Aorta (tissue), 5 donors: ENCODE measurements around the gene GALNT10. TPM values are rescaled to one million over a fixed set of nuclear protein-coding genes. Genes with fewer than 3 reads are reported as not detected.
A peak's percentile ranks its signal among the peaks of the same experiment; 100 is the strongest.
"Not testable (repeated sequence)": the region's sequence is repeated elsewhere in the genome, so short reads cannot be mapped to it uniquely, and the experiment has no call there.

Experiments
- ATAC-seq: fragments of 200-7000 bp; cut with Tn5 transposase; one replicate; pipeline ENCODE4 v1.9.1; 2022; ENCODE audit warnings: moderate library complexity; ENCODE audit not compliant: low FRiP score
- DNase-seq, 2 donors: peaks; one replicate each; pipeline ENCODE4 v3.0.0-alpha.2; 2020
- H3K27ac ChIP-seq, 2 donors: one replicate each; pipeline ENCODE4 v1.5.1; 2013; ENCODE audit warnings: low read length in 2 of 2, mild to moderate bottlenecking in 2 of 2, moderate library complexity in 2 of 2, control low read depth in 1 of 2, inconsistent platforms in 1 of 2, low read depth in 1 of 2
- H3K27me3 ChIP-seq, 2 donors: one replicate each; pipeline ENCODE4 v1.6.1; 2013; ENCODE audit warnings: control low read depth in 1 of 2, low read length in 1 of 2, mild to moderate bottlenecking in 1 of 2, moderate library complexity in 1 of 2; ENCODE audit not compliant: insufficient read depth in 2 of 2, control insufficient read depth in 1 of 2
- H3K36me3 ChIP-seq, 2 donors: one replicate each; pipeline ENCODE4 v1.6.1; 2013; ENCODE audit warnings: control low read depth in 1 of 2, low read length in 1 of 2, mild to moderate bottlenecking in 1 of 2; ENCODE audit not compliant: insufficient read depth in 2 of 2, control insufficient read depth in 1 of 2
- H3K4me1 ChIP-seq, 2 donors: one replicate each; pipeline ENCODE4 v1.6.1; 2013; ENCODE audit warnings: low read length in 2 of 2, control low read depth in 1 of 2, mild to moderate bottlenecking in 1 of 2, moderate library complexity in 1 of 2; ENCODE audit not compliant: insufficient read depth in 2 of 2, control insufficient read depth in 1 of 2
- H3K4me3 ChIP-seq, 2 donors: one replicate each; pipeline ENCODE4 v1.5.1; 2013; ENCODE audit warnings: low read length in 2 of 2, control low read depth in 1 of 2, mild to moderate bottlenecking in 1 of 2
- H3K9me3 ChIP-seq: one replicate; pipeline ENCODE4 v1.6.1; 2013; ENCODE audit warnings: mild to moderate bottlenecking, low read length; ENCODE audit not compliant: control insufficient read depth
- WGBS, 2 donors: extraction: QIAGEN DNeasy Blood & Tissue Kit; methylation state at CpG; one replicate each; pipeline ENCODE4 v1.1.7; 2013; 5-methylcytosine and 5-hydroxymethylcytosine counted together
- intact Hi-C, 2 donors: fragments of 100-400 bp; cut with DNase I; formaldehyde crosslinking; loops; one replicate each; pipeline versions ENCODE4 v1.14.2 to v1.15.0; 2022
- long read RNA-seq, 2 donors: library from polyadenylated mRNA; unstranded; transcript quantifications; one replicate each; pipeline ENCODE4 v2.0.0, GENCODE V29; 2020 to 2021
- polyA plus RNA-seq, 2 donors: library from polyadenylated mRNA; stranded (reverse); fragments of 200-250 nt; gene quantifications; one replicate each; pipeline ENCODE4 v1.2.3, GENCODE V29; 2013
- total RNA-seq, 2 donors: library from RNA; stranded (reverse); fragmentation: NEBNext Ultra II Directional; extraction: Animal tissue kit (Norgen Biotek cat#: 25700); gene quantifications; one replicate each; pipeline ENCODE4 v1.2.1, GENCODE V29; 2021
- donor health status: healthy with polysubstance abuse.
- donor health status: Bipolar disorder and iron deficiency.
- donor health status: DM: no; HTN: no; CAD: no.
- donor health status: DM: no; HTN: no; CAD: no.
- donor health status: DM: yes; HTN: yes; CAD: no.

The GALNT10 gene
- total RNA-seq (10 to 100 TPM; 42.9 to 44.2 TPM), polyA plus RNA-seq (10 to 100 TPM in 1 of 2 donors, 1 to 10 TPM in 1; 9.1 to 10.4 TPM)
- long read RNA-seq, donor 1, full-length matches to known transcripts = 1 of 51 reads
- long read RNA-seq, donor 1, partial matches to known transcripts = 14 of 51 reads
- long read RNA-seq, donor 1, other reads (novel, unspliced or antisense) = 36 of 51 reads
- long read RNA-seq, donor 2, full-length matches to known transcripts = 4 of 36 reads
- long read RNA-seq, donor 2, partial matches to known transcripts = 2 of 36 reads
- long read RNA-seq, donor 2, other reads (novel, unspliced or antisense) = 30 of 36 reads

- H3K4me3 ChIP-seq = peak within 1 kb of the TSS; percentile 53 to 69
- DNase-seq = peak in 1 of 2 donors; percentile 81
- peaks cover 0 to 3% of the 10 kb centered on the region in 2 donors for H3K4me1 ChIP-seq
- WGBS, 2 donors = 1 to 3% methylated on average over 55 to 84 of the region's 84 CpGs
- no peaks in the 10 kb centered on the region for H3K9me3 ChIP-seq
- H3K27me3 ChIP-seq = no peaks in the 10 kb centered on the region
- H3K36me3 ChIP-seq = no peaks in the 10 kb centered on the region
- intact Hi-C loops = loop anchor here (2.0 to 10.0 kb wide), 5 partner anchors 30 to 214 kb away; no protein-coding TSS in a partner anchor
- ATAC-seq = peak; percentile 58
- H3K27ac ChIP-seq = peak within 1 kb of the TSS; percentile 7 to 58
Measured at GRCh38 chr5:154190595-154191304, at the start of gene GALNT10. Gene GALNT10, plus strand, starts transcription at chr5:154190733. Its CDS starts 134 bp downstream, at chr5:154190867.

DNA sequence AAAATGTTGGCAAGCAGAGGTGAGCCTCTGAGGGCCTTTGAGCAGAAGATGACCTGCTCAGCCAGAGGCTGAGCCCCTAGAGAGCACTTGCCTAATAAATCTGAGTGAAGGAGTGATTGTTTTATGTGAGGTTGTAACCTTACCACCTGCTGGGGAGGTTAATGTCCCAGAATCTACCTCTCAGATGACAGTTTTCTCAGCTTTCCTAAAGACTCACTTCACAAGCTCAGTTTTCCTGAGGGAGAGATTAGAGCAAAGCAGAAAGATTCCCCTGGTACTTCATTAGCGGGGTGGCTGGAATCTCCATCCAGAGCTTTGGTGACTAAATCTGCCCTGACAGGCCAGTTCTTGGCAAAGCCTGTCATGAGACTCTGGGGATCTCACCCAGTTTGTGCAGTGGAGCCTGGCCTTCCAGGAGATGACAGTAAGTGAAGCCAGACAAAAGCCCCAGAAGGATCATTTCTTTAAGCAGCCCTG lies 48.8 kb upstream of the GALNT10 start:
- Histone ChIP-seq H3K36me3 (no peaks in the 10 kb centered on the region), H3K4me1 (no peaks in the 10 kb centered on the region), H3K27me3 (no peaks in the 10 kb centered on the region), H3K4me3 (no peak overlapping the region), H3K9me3 (no peaks in the 10 kb centered on the region), H3K27ac (no peak overlapping the region)
- intact Hi-C loops = no loop called here
- ATAC-seq (no peak), DNase-seq (no peak)
- 62 to 80% methylated on average over 1 of the region's 1 CpG for WGBS, 2 donors

DNA sequence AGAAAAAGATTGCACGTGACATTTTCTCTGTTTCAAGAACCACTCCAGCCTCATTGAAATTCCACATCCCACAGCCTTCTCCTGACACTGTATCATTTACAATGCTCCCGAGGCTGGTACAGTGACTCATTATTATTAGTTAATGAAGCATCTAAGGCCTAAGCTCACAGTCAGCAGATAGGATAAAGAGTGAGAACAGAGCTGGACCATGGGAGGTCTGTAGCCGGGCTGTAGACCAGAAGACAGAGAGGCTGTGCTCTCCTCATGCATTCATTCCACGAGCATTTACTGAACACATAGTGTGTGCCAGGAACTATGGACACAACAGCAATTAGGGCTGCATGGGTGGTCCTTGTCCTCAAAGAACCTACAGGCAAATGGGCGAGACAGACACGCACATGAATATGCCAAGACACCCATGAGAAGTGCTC lies 47.3 kb upstream of the GALNT10 start:
- DNase-seq (no peak), ATAC-seq (no peak)
- no peak overlapping the region for H3K27ac ChIP-seq
- 95% methylated on average over 6 of the region's 6 CpGs for WGBS, 2 donors
- intact Hi-C loops = no loop called here
- H3K27me3 ChIP-seq = no peaks in the 10 kb centered on the region
- H3K9me3 ChIP-seq = no peaks in the 10 kb centered on the region
- H3K36me3 ChIP-seq = no peaks in the 10 kb centered on the region
- H3K4me1 ChIP-seq = no peaks in the 10 kb centered on the region
- no peak overlapping the region for H3K4me3 ChIP-seq

GRCh38 chr5:154145268-154145667 lies 45.3 kb upstream of the GALNT10 start:
- no peak for ATAC-seq
- 86 to 93% methylated on average over 4 of the region's 4 CpGs for WGBS, 2 donors
- H3K36me3 ChIP-seq = no peaks in the 10 kb centered on the region
- no peak for DNase-seq
- no peaks in the 10 kb centered on the region for H3K9me3 ChIP-seq
- H3K4me3 ChIP-seq = no peak overlapping the region
- no peak overlapping the region for H3K27ac ChIP-seq
- no peaks in the 10 kb centered on the region for H3K27me3 ChIP-seq
- intact Hi-C loops = no loop called here
- no peaks in the 10 kb centered on the region for H3K4me1 ChIP-seq

DNA sequence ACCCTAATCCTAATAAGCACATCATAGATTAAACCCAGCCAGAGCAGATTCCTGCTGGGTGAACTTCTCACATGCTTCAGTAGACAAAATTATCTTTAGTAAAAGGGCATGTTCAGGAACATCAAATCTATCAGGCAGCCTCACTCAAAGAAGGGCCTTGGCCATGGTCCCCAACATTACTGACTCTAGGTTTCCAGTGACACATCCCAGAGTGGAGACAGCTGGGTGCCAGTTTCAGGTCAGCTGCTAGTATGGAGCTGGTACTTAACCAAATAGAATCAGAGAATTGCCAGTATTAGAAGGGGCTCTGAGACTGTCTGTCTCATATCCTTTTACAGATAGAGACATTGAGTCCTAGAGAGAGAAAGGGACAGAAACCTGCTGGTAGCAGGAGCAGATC lies 44.1 kb upstream of the GALNT10 start:
- no peak overlapping the region for H3K4me3 ChIP-seq
- intact Hi-C loops = no loop called here
- H3K9me3 ChIP-seq = no peaks in the 10 kb centered on the region
- H3K27me3 ChIP-seq = no peaks in the 10 kb centered on the region
- no peak for DNase-seq
- no peaks in the 10 kb centered on the region for H3K36me3 ChIP-seq
- H3K27ac ChIP-seq = no peak overlapping the region
- ATAC-seq = no peak
- no peaks in the 10 kb centered on the region for H3K4me1 ChIP-seq

DNA sequence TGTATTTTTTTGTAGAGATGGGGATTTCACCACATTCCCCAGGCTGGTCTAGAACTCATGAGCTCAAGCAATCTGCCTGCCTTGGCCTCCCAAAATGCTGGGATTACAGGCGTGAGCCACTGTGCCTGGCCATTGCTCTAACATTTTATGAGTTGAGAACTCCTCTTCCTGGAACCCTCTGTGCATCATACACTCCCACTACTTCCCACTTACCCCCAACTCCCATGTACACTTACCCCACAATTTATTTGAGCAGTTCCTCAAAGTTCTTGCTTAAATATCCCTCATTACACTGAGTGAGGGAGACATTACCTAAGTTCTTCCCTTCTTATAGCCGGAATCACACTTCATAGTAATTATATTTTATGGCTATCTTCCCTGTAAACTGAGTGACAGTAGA lies 42.9 kb upstream of the GALNT10 start:
- ATAC-seq (no peak), DNase-seq (no peak)
- Histone ChIP-seq H3K4me1 (no peaks in the 10 kb centered on the region), H3K9me3 (no peaks in the 10 kb centered on the region), H3K4me3 (no peak overlapping the region), H3K27ac (no peak overlapping the region), H3K27me3 (no peaks in the 10 kb centered on the region), H3K36me3 (no peaks in the 10 kb centered on the region)
- WGBS, 2 donors = 97 to 98% methylated on average over 2 of the region's 2 CpGs
- intact Hi-C loops = no loop called here

DNA sequence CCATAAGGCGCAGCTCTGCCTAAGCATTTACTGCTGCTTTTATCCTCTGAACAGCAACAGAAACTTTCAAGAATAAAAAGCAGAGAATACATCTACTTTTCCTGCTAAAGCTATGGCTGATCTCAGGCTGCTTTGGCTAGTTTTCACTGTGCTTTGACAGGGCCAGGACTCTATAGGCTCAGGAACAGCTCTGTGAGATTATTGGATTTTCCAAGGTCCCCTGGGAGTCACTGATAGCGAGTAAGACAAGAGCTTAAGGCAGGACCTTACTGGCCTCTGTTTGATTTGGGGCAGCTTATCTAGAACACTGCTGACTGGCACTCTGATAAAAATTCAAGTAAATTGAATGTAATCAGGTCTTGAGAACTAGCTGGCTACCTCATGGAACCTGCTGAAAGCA lies 40.1 kb upstream of the GALNT10 start:
- intact Hi-C loops, ATAC-seq, H3K4me1 ChIP-seq, DNase-seq, H3K27me3 ChIP-seq, H3K27ac ChIP-seq, H3K9me3 ChIP-seq, H3K36me3 ChIP-seq, H3K4me3 ChIP-seq: not testable (repeated sequence)
- WGBS, 2 donors = 58 to 66% methylated on average over 2 of the region's 2 CpGs

GRCh38 chr5:154157483-154158378 lies 32.8 kb upstream of the GALNT10 start:
- intact Hi-C loops = no loop called here
- Histone ChIP-seq H3K4me1 (no peaks in the 10 kb centered on the region), H3K4me3 (no peak overlapping the region), H3K27ac (no peak overlapping the region), H3K27me3 (no peaks in the 10 kb centered on the region), H3K9me3 (peaks cover 2% of the 10 kb centered on the region), H3K36me3 (no peaks in the 10 kb centered on the region)
- ATAC-seq (no peak), DNase-seq (no peak)
- WGBS, 2 donors = 52% methylated on average over 6 of the region's 6 CpGs
